ENCODE data around the gene ANKRD52.
"Not testable (repeated sequence)": the region's sequence is repeated elsewhere in the genome, so short reads cannot be mapped to it uniquely, and the experiment has no call there.

DNA sequence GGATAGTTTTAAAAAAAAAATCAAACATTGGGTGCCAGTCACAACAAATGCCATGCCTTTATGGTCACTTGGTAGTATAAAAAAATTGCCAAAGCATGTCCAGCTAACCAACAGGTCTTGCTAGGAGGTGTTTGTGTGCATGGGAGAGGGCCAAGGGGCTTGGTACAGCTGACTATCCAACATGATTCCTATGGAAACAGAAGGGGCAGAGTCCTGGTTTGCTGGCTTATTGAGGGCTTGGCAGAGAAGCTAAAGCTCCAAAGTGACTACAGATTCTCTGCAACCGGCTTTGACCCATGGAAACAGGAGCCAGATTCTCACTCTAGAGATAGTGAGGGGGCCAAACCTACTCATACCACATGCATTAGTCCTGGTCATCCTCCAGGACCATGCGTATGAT lies 14.3 kb upstream of the ANKRD52 start:
- TF ChIP-seq ETS1 (IDR thresholded peaks at IDR 0.05); ZNF114 (CRISPR knock-in tag; IDR thresholded peaks at IDR 0.05); CREB1 (CRISPR knock-in tag; IDR thresholded peaks at IDR 0.05; ENCODE audit: low read depth); REST (IDR thresholded peaks at IDR 0.05; ENCODE audit: unreplicated experiment); EZH2 (IDR thresholded peaks at IDR 0.05; ENCODE audit: low read depth, unreplicated experiment): not testable (repeated sequence)
- TF ChIP-seq, protein P1, sequence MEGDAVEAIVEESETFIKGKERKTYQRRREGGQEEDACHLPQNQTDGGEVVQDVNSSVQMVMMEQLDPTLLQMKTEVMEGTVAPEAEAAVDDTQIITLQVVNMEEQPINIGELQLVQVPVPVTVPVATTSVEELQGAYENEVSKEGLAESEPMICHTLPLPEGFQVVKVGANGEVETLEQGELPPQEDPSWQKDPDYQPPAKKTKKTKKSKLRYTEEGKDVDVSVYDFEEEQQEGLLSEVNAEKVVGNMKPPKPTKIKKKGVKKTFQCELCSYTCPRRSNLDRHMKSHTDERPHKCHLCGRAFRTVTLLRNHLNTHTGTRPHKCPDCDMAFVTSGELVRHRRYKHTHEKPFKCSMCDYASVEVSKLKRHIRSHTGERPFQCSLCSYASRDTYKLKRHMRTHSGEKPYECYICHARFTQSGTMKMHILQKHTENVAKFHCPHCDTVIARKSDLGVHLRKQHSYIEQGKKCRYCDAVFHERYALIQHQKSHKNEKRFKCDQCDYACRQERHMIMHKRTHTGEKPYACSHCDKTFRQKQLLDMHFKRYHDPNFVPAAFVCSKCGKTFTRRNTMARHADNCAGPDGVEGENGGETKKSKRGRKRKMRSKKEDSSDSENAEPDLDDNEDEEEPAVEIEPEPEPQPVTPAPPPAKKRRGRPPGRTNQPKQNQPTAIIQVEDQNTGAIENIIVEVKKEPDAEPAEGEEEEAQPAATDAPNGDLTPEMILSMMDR (conservative IDR thresholded peaks at IDR 0.05; ENCODE audit: low read depth in 2 of 2), result not testable (repeated sequence)
